Measurements from ENCODE around the gene CCDC154.

CCDC154 gene

GRCh38 chr16:1449201-1449788, 4.9 kb upstream of the CCDC154 start:
- no peak for TF ChIP-seq CTCF (conservative IDR thresholded peaks at IDR 0.05; ENCODE audit: control insufficient read depth, insufficient read depth, low read depth, low read length)
- H3K4me3 ChIP-seq (ENCODE audit: control insufficient read depth, low read depth, low read length): no peak overlapping the region
- no peak for DNase-seq (ENCODE audit: low read depth)

DNA sequence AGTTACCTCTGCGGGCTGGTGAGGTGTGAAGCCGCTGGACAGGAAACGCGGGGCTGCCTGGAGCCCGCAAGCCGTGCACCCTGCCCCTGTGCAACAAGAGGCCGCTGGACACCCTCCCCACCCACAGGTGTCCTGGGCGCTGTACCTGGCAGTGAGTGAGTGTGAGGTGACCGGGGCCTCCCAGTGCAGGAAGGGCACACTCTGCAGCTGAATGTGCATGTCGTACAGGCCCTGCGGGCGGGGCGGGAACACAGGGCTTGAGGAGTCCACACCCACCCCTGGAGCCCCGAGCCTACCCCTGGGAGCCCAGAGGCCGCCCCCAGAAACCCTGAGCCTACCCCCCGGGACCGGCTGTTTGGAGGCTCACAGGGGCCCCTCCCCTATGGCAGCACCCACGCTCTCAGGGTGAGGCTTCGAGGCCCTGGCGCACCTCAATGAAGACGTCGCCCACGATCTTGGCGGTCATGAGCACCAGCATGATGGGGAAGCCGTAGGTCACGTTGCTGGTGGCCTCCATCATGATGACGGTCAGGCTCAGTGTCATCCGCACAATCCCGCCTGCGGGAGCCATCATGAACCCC, 4.3 kb upstream of the CCDC154 start:
- H3K4me3 ChIP-seq (ENCODE audit: control insufficient read depth, low read depth, low read length): no peak overlapping the region
- DNase-seq (ENCODE audit: low read depth): no peak
- no peak for TF ChIP-seq CTCF (conservative IDR thresholded peaks at IDR 0.05; ENCODE audit: control insufficient read depth, insufficient read depth, low read depth, low read length)

GRCh38 chr16:1447965-1448364, 3.6 kb upstream of the CCDC154 start:
- DNase-seq (ENCODE audit: low read depth): no peak
- no peak overlapping the region for H3K4me3 ChIP-seq (ENCODE audit: control insufficient read depth, low read depth, low read length)
- no peak for TF ChIP-seq CTCF (conservative IDR thresholded peaks at IDR 0.05; ENCODE audit: control insufficient read depth, insufficient read depth, low read depth, low read length)

- no peak for TF ChIP-seq CTCF (conservative IDR thresholded peaks at IDR 0.05; ENCODE audit: control insufficient read depth, insufficient read depth, low read depth, low read length)
- no peak overlapping the region for H3K4me3 ChIP-seq (ENCODE audit: control insufficient read depth, low read depth, low read length)
- no peak for DNase-seq (ENCODE audit: low read depth)
Observed at GRCh38 chr16:1446296-1447080, 2.1 kb upstream of the CCDC154 start.

DNA sequence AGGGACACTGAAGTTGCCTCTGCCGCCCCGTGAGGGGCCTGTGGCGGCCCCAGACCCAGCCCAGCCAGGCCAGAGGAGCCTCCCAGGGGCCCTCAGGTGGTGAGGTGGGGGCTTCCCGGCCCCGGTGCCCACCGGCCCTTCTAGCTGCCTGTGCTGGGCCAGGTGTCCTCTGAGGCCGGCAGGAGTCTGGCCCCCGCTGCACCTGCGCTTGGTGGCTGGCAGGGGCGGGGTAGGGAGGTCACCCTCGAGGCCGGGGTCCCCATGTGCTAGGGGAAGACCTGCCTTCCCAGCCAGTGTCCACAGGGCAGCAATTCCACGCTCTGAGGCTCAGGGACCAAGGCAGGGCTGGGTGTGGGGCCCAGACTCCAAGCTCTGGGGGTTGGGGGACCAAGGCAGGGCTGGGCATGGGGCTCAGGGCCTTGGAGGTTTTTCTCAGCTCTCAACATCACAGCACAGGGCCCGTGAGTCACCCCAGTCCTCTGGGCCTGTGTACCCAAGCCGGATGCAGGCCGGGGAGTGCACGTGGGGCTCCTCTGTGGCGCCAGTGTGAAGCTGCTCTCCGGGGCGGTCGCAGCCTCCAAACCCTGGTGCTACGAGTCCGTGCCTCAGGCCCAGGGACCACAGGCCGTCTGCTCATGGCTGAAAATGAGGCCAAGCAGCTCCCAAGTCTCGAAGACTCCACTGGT, 1.3 kb upstream of the CCDC154 start:
- DNase-seq (ENCODE audit: low read depth): no peak
- H3K4me3 ChIP-seq (ENCODE audit: control insufficient read depth, low read depth, low read length): no peak overlapping the region

More for the DNA sequence above, 1.3 kb upstream of the CCDC154 start:
- no peak for TF ChIP-seq CTCF (conservative IDR thresholded peaks at IDR 0.05; ENCODE audit: control insufficient read depth, insufficient read depth, low read depth, low read length)
